ENCODE data around the gene GRIK1. TPM values are rescaled to one million over a fixed set of nuclear protein-coding genes. Genes with fewer than 3 reads are reported as not detected.

The GRIK1 gene
- total and polyA plus RNA-seq, 2 experiments from 2014 or later: not detected

GRCh38 chr21:29810871-29811270 is 128.9 kb downstream of the GRIK1 start:
- H3K9me2 ChIP-seq (ENCODE audit: insufficient read depth): no peaks in the 10 kb centered on the region
- WGBS, 2 experiments (ENCODE audit: low coverage in 1 of 2, low lambda C conversion rate in 2 of 2, missing lambda C conversion rate in 2 of 2): 45 to 50% methylated on average over 4 of the region's 4 CpGs
- no peaks in the 10 kb centered on the region for H3K4me1 ChIP-seq (ENCODE audit: insufficient read depth)
- H3K9ac ChIP-seq: no peak overlapping the region
- H3K9me3 ChIP-seq (ENCODE audit: low read depth): no peaks in the 10 kb centered on the region
- H3F3A ChIP-seq (ENCODE audit: insufficient read depth): no peaks in the 10 kb centered on the region
- H3K36me3 ChIP-seq (ENCODE audit: low read depth): no peaks in the 10 kb centered on the region
- no peak for DNase-seq
- H3K4me3 ChIP-seq: no peak overlapping the region
- H3K27me3 ChIP-seq (replicated peaks; ENCODE audit: insufficient read depth): no peaks in the 10 kb centered on the region
- no peak for TF ChIP-seq EZH2phosphoT487 (IDR thresholded peaks at IDR 0.05; ENCODE audit: insufficient read depth, low read depth)
- no peak for TF ChIP-seq EZH2 (IDR thresholded peaks at IDR 0.05; ENCODE audit: insufficient read depth, poor library complexity, severe bottlenecking)
- no peak overlapping the region for H2AFZ ChIP-seq
- no peaks in the 10 kb centered on the region for H4K20me1 ChIP-seq (ENCODE audit: insufficient read depth)
- in situ Hi-C loops (cut with MboI): no loop called here
- no peaks in the 10 kb centered on the region for H3K79me2 ChIP-seq (ENCODE audit: insufficient read depth)
- no peak overlapping the region for H3K4me2 ChIP-seq (ENCODE audit: unreplicated experiment)
- H3K27ac ChIP-seq: no peak overlapping the region

GRCh38 chr21:29808153-29808552 is 131.6 kb downstream of the GRIK1 start:
- TF ChIP-seq EZH2phosphoT487 (IDR thresholded peaks at IDR 0.05; ENCODE audit: insufficient read depth, low read depth) (no peak), EZH2 (IDR thresholded peaks at IDR 0.05; ENCODE audit: insufficient read depth, poor library complexity, severe bottlenecking) (no peak)
- Histone ChIP-seq H3K9me3 (ENCODE audit: low read depth) (no peaks in the 10 kb centered on the region), H2AFZ (no peak overlapping the region), H3K27ac (no peak overlapping the region), H3K4me2 (ENCODE audit: unreplicated experiment) (no peak overlapping the region), H4K20me1 (ENCODE audit: insufficient read depth) (no peaks in the 10 kb centered on the region), H3K36me3 (ENCODE audit: low read depth) (no peaks in the 10 kb centered on the region), H3F3A (ENCODE audit: insufficient read depth) (no peaks in the 10 kb centered on the region), H3K79me2 (ENCODE audit: insufficient read depth) (no peaks in the 10 kb centered on the region), H3K4me3 (no peak overlapping the region), H3K4me1 (ENCODE audit: insufficient read depth) (no peaks in the 10 kb centered on the region), H3K9me2 (ENCODE audit: insufficient read depth) (no peaks in the 10 kb centered on the region), H3K27me3 (replicated peaks; ENCODE audit: insufficient read depth) (no peaks in the 10 kb centered on the region), H3K9ac (no peak overlapping the region)
- in situ Hi-C loops (cut with MboI): no loop called here
- DNase-seq: no peak
- 0% methylated on average over 2 of the region's 2 CpGs for WGBS, 2 experiments (ENCODE audit: low coverage in 1 of 2, low lambda C conversion rate in 2 of 2, missing lambda C conversion rate in 2 of 2)

GRCh38 chr21:29805105-29805504 is 134.7 kb downstream of the GRIK1 start:
- no peaks in the 10 kb centered on the region for H3K9me2 ChIP-seq (ENCODE audit: insufficient read depth)
- H3K4me2 ChIP-seq (ENCODE audit: unreplicated experiment): no peak overlapping the region
- in situ Hi-C loops (cut with MboI): no loop called here
- no peaks in the 10 kb centered on the region for H3K27me3 ChIP-seq (replicated peaks; ENCODE audit: insufficient read depth)
- no peak overlapping the region for H3K27ac ChIP-seq
- TF ChIP-seq EZH2 (IDR thresholded peaks at IDR 0.05; ENCODE audit: insufficient read depth, poor library complexity, severe bottlenecking): no peak
- TF ChIP-seq EZH2phosphoT487 (IDR thresholded peaks at IDR 0.05; ENCODE audit: insufficient read depth, low read depth): no peak
- no peak for DNase-seq
- no peaks in the 10 kb centered on the region for H3K4me1 ChIP-seq (ENCODE audit: insufficient read depth)
- no peaks in the 10 kb centered on the region for H4K20me1 ChIP-seq (ENCODE audit: insufficient read depth)
- no peaks in the 10 kb centered on the region for H3F3A ChIP-seq (ENCODE audit: insufficient read depth)
- H3K9me3 ChIP-seq (ENCODE audit: low read depth): no peaks in the 10 kb centered on the region
- 46 to 50% methylated on average over 1 of the region's 1 CpG for WGBS, 2 experiments (ENCODE audit: low coverage in 1 of 2, low lambda C conversion rate in 2 of 2, missing lambda C conversion rate in 2 of 2)
- no peak overlapping the region for H2AFZ ChIP-seq
- H3K9ac ChIP-seq: no peak overlapping the region
- no peak overlapping the region for H3K4me3 ChIP-seq
- no peaks in the 10 kb centered on the region for H3K36me3 ChIP-seq (ENCODE audit: low read depth)
- H3K79me2 ChIP-seq (ENCODE audit: insufficient read depth): no peaks in the 10 kb centered on the region

- no peaks in the 10 kb centered on the region for H3K36me3 ChIP-seq (ENCODE audit: low read depth)
- H2AFZ ChIP-seq: no peak overlapping the region
- no peaks in the 10 kb centered on the region for H3K9me3 ChIP-seq (ENCODE audit: low read depth)
- in situ Hi-C loops (cut with MboI): no loop called here
- H3K27ac ChIP-seq: no peak overlapping the region
- H3K27me3 ChIP-seq (replicated peaks; ENCODE audit: insufficient read depth): no peaks in the 10 kb centered on the region
- no peaks in the 10 kb centered on the region for H3K79me2 ChIP-seq (ENCODE audit: insufficient read depth)
- no peak overlapping the region for H3K9ac ChIP-seq
- no peaks in the 10 kb centered on the region for H3K4me1 ChIP-seq (ENCODE audit: insufficient read depth)
- H3F3A ChIP-seq (ENCODE audit: insufficient read depth): no peaks in the 10 kb centered on the region
- TF ChIP-seq EZH2phosphoT487 (IDR thresholded peaks at IDR 0.05; ENCODE audit: insufficient read depth, low read depth): no peak
- no peak for TF ChIP-seq EZH2 (IDR thresholded peaks at IDR 0.05; ENCODE audit: insufficient read depth, poor library complexity, severe bottlenecking)
- H3K4me3 ChIP-seq: no peak overlapping the region
- no peak overlapping the region for H3K4me2 ChIP-seq (ENCODE audit: unreplicated experiment)
- 41 to 61% methylated on average over 1 of the region's 1 CpG for WGBS, 2 experiments (ENCODE audit: low coverage in 1 of 2, low lambda C conversion rate in 2 of 2, missing lambda C conversion rate in 2 of 2)
- H3K9me2 ChIP-seq (ENCODE audit: insufficient read depth): no peaks in the 10 kb centered on the region
- H4K20me1 ChIP-seq (ENCODE audit: insufficient read depth): no peaks in the 10 kb centered on the region
- DNase-seq: no peak
These were observed 136.6 kb downstream of the GRIK1 start for GRCh38 chr21:29803191-29803590.

GRCh38 chr21:29801122-29801521 is 138.7 kb downstream of the GRIK1 start:
- DNase-seq: no peak
- Histone ChIP-seq H4K20me1 (ENCODE audit: insufficient read depth) (no peaks in the 10 kb centered on the region), H3K4me1 (ENCODE audit: insufficient read depth) (no peaks in the 10 kb centered on the region), H2AFZ (no peak overlapping the region), H3K9me2 (ENCODE audit: insufficient read depth) (no peaks in the 10 kb centered on the region), H3K4me3 (no peak overlapping the region), H3K4me2 (ENCODE audit: unreplicated experiment) (no peak overlapping the region), H3K79me2 (ENCODE audit: insufficient read depth) (no peaks in the 10 kb centered on the region), H3K27me3 (replicated peaks; ENCODE audit: insufficient read depth) (no peaks in the 10 kb centered on the region), H3F3A (ENCODE audit: insufficient read depth) (no peaks in the 10 kb centered on the region), H3K9ac (no peak overlapping the region), H3K36me3 (ENCODE audit: low read depth) (no peaks in the 10 kb centered on the region), H3K9me3 (ENCODE audit: low read depth) (no peaks in the 10 kb centered on the region), H3K27ac (no peak overlapping the region)
- TF ChIP-seq EZH2 (IDR thresholded peaks at IDR 0.05; ENCODE audit: insufficient read depth, poor library complexity, severe bottlenecking) (no peak), EZH2phosphoT487 (IDR thresholded peaks at IDR 0.05; ENCODE audit: insufficient read depth, low read depth) (no peak)
- in situ Hi-C loops (cut with MboI): no loop called here
- WGBS, 2 experiments (ENCODE audit: low coverage in 1 of 2, low lambda C conversion rate in 2 of 2, missing lambda C conversion rate in 2 of 2): 26 to 36% methylated on average over 4 of the region's 4 CpGs
